HL-60 (cell line): ENCODE results near the gene TSEN2.

ENCODE experiments used
- CTCF ChIP-seq: IDR thresholded peaks from one replicate; pipeline ENCODE4 v1.5.1; 2011; ENCODE audit warnings: low read length, control low read depth, inconsistent platforms; ENCODE audit not compliant: insufficient read depth
- POLR2AphosphoS5 ChIP-seq: IDR thresholded peaks from 2 replicates; pipeline ENCODE4 v1.6.1; 2012; ENCODE audit warnings: low read depth
- SPI1 ChIP-seq: IDR thresholded peaks from 2 replicates; pipeline ENCODE4 v1.6.1; 2012; ENCODE audit warnings: low read depth, mild to moderate bottlenecking, borderline replicate concordance
- TF ChIP-seq, protein P1 (sequence below): IDR thresholded peaks from 2 replicates; pipeline ENCODE4 v1.6.1; 2012; ENCODE audit warnings: low read depth; ENCODE audit not compliant: insufficient replicate concordance

DNA sequence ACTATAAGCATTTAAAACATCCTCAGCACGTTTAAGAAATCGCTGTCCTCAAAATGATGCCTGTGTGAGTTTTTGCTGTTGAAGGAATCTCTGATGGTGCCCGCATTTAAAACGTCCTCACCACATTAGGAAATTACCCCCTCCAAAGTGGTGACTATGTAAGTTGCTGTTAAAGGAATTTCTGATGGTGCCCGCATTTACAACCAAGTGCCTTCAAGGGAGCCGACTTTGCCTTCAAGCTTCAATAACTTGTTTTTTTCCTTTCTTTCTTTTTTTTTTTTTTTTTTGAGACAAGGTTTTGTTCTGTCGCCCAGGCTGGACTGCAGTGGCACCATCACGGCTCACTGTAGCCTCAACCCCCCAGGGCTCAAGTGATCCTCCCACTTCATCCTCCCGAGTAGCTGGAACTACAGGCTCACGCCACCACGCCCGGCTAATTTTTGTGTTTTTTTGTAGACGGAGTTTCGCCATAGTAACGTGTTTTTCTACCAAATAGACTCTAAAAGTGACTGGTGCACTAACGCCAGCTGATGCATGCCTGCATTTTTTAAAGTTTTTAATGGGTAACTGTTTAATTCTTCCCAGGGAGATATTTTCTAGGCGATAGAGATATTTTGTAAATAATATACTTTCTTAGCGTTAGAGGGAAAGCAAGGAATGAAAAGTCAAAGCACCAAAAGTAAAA is 19.0 kb upstream of the TSEN2 start:
- TF ChIP-seq SPI1 (no peak), CTCF (no peak), POLR2AphosphoS5 (no peak)
- TF ChIP-seq, protein P1, sequence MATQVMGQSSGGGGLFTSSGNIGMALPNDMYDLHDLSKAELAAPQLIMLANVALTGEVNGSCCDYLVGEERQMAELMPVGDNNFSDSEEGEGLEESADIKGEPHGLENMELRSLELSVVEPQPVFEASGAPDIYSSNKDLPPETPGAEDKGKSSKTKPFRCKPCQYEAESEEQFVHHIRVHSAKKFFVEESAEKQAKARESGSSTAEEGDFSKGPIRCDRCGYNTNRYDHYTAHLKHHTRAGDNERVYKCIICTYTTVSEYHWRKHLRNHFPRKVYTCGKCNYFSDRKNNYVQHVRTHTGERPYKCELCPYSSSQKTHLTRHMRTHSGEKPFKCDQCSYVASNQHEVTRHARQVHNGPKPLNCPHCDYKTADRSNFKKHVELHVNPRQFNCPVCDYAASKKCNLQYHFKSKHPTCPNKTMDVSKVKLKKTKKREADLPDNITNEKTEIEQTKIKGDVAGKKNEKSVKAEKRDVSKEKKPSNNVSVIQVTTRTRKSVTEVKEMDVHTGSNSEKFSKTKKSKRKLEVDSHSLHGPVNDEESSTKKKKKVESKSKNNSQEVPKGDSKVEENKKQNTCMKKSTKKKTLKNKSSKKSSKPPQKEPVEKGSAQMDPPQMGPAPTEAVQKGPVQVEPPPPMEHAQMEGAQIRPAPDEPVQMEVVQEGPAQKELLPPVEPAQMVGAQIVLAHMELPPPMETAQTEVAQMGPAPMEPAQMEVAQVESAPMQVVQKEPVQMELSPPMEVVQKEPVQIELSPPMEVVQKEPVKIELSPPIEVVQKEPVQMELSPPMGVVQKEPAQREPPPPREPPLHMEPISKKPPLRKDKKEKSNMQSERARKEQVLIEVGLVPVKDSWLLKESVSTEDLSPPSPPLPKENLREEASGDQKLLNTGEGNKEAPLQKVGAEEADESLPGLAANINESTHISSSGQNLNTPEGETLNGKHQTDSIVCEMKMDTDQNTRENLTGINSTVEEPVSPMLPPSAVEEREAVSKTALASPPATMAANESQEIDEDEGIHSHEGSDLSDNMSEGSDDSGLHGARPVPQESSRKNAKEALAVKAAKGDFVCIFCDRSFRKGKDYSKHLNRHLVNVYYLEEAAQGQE = no peak
